K562 (cell line): Measurements from ENCODE around the gene PARPBP. TPM values are rescaled to one million over a fixed set of nuclear protein-coding genes. Genes with fewer than 3 reads are reported as not detected.
A peak's percentile ranks its signal among the peaks of the same experiment; 100 is the strongest.

Experiments used
- MEF2A ChIP-seq: IDR thresholded peaks from 2 replicates; pipeline ENCODE4 v1.6.1; 2011; ENCODE audit warnings: low read depth, mild to moderate bottlenecking, low read length, moderate library complexity; ENCODE audit not compliant: control insufficient read depth
- ZNF282 ChIP-seq: sonication (generic); formaldehyde crosslinking; IDR thresholded peaks from 2 replicates; pipeline ENCODE4 v1.8.1; 2023; ENCODE audit warnings: missing genetic modification reagents
- ZNF584 ChIP-seq: fragments of 200-800 bp; sonication (Bioruptor generic); IDR thresholded peaks from 2 replicates; pipeline ENCODE4 v1.6.1; 2016; ENCODE audit warnings: low read depth, mild to moderate bottlenecking, missing genetic modification characterization, missing compliant biosample characterization
- ZNF785 ChIP-seq: fragments of 250-450 bp; sonication (Bioruptor Pico); IDR thresholded peaks from 2 replicates; pipeline ENCODE4 v1.4.0; 2020; ENCODE audit warnings: mild to moderate bottlenecking
- polyA plus RNA-seq, 8 experiments: library from polyadenylated mRNA; depleted of rRNA in 4 of 8; stranded (reverse) in 5 of 8; unstranded in 3 of 8; fragments of >200 nt; fragmentation: Nextera tagmentation in 2 of 8; fragmentation: Illumina TruSeq in 1 of 8; extraction: Ambion mirVana in 2 of 8; extraction: Trizol in 1 of 8; gene quantifications; 2 replicates each; pipeline versions ENCODE4 v1.2.1 to v1.2.3, GENCODE V29; 2011 to 2014; ENCODE audit warnings: inconsistent platforms in 1 of 8, missing spikeins in 1 of 8
- total RNA-seq, 7 experiments: library from RNA; depleted of rRNA in 6 of 7; stranded (reverse); fragments of >200 nt in 6 of 7; fragmentation: Illumina TruSeq in 2 of 7; extraction: Trizol in 2 of 7; gene quantifications; 2 replicates each; pipeline versions ENCODE4 v1.2.1 to v1.2.3, GENCODE V29; 2011 to 2021; ENCODE audit warnings: low replicate concordance in 1 of 7
- TF ChIP-seq, protein P1 (sequence below): fragments of 450-650 bp; IDR thresholded peaks from 2 replicates; pipeline ENCODE4 v1.6.1; 2016; ENCODE audit warnings: mild to moderate bottlenecking, moderate library complexity
- TF ChIP-seq, protein P2 (sequence below): fragments of 200-800 bp; sonication (Bioruptor generic); IDR thresholded peaks from 2 replicates; pipeline ENCODE4 v1.6.1; 2017; ENCODE audit warnings: missing genetic modification characterization, missing compliant biosample characterization

Gene PARPBP
- total and polyA plus RNA-seq, 9 of the 15 experiments (the other 6 are each of a cell fraction or from before 2014, with no cell fraction given): 26.1 to 62.5 (median 49.0) TPM

DNA sequence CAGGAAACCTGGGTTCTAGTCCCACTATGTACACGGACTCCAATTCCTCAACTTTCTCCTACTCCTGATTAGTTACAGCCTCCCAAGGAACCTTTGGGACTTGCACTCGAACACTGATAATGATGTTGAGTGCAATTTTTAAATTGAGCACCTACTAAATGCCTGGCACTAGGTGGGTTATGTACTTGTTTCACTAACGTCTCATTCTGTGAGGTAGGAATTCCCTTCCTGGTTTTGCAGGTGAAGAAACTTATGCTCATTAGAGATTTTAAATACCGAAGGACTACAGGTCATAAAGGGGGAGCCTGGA, 536 bp downstream of the PARPBP start (continued):
- TF ChIP-seq, protein P1, sequence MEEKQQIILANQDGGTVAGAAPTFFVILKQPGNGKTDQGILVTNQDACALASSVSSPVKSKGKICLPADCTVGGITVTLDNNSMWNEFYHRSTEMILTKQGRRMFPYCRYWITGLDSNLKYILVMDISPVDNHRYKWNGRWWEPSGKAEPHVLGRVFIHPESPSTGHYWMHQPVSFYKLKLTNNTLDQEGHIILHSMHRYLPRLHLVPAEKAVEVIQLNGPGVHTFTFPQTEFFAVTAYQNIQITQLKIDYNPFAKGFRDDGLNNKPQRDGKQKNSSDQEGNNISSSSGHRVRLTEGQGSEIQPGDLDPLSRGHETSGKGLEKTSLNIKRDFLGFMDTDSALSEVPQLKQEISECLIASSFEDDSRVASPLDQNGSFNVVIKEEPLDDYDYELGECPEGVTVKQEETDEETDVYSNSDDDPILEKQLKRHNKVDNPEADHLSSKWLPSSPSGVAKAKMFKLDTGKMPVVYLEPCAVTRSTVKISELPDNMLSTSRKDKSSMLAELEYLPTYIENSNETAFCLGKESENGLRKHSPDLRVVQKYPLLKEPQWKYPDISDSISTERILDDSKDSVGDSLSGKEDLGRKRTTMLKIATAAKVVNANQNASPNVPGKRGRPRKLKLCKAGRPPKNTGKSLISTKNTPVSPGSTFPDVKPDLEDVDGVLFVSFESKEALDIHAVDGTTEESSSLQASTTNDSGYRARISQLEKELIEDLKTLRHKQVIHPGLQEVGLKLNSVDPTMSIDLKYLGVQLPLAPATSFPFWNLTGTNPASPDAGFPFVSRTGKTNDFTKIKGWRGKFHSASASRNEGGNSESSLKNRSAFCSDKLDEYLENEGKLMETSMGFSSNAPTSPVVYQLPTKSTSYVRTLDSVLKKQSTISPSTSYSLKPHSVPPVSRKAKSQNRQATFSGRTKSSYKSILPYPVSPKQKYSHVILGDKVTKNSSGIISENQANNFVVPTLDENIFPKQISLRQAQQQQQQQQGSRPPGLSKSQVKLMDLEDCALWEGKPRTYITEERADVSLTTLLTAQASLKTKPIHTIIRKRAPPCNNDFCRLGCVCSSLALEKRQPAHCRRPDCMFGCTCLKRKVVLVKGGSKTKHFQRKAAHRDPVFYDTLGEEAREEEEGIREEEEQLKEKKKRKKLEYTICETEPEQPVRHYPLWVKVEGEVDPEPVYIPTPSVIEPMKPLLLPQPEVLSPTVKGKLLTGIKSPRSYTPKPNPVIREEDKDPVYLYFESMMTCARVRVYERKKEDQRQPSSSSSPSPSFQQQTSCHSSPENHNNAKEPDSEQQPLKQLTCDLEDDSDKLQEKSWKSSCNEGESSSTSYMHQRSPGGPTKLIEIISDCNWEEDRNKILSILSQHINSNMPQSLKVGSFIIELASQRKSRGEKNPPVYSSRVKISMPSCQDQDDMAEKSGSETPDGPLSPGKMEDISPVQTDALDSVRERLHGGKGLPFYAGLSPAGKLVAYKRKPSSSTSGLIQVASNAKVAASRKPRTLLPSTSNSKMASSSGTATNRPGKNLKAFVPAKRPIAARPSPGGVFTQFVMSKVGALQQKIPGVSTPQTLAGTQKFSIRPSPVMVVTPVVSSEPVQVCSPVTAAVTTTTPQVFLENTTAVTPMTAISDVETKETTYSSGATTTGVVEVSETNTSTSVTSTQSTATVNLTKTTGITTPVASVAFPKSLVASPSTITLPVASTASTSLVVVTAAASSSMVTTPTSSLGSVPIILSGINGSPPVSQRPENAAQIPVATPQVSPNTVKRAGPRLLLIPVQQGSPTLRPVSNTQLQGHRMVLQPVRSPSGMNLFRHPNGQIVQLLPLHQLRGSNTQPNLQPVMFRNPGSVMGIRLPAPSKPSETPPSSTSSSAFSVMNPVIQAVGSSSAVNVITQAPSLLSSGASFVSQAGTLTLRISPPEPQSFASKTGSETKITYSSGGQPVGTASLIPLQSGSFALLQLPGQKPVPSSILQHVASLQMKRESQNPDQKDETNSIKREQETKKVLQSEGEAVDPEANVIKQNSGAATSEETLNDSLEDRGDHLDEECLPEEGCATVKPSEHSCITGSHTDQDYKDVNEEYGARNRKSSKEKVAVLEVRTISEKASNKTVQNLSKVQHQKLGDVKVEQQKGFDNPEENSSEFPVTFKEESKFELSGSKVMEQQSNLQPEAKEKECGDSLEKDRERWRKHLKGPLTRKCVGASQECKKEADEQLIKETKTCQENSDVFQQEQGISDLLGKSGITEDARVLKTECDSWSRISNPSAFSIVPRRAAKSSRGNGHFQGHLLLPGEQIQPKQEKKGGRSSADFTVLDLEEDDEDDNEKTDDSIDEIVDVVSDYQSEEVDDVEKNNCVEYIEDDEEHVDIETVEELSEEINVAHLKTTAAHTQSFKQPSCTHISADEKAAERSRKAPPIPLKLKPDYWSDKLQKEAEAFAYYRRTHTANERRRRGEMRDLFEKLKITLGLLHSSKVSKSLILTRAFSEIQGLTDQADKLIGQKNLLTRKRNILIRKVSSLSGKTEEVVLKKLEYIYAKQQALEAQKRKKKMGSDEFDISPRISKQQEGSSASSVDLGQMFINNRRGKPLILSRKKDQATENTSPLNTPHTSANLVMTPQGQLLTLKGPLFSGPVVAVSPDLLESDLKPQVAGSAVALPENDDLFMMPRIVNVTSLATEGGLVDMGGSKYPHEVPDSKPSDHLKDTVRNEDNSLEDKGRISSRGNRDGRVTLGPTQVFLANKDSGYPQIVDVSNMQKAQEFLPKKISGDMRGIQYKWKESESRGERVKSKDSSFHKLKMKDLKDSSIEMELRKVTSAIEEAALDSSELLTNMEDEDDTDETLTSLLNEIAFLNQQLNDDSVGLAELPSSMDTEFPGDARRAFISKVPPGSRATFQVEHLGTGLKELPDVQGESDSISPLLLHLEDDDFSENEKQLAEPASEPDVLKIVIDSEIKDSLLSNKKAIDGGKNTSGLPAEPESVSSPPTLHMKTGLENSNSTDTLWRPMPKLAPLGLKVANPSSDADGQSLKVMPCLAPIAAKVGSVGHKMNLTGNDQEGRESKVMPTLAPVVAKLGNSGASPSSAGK: no peak
- TF ChIP-seq, protein P2, sequence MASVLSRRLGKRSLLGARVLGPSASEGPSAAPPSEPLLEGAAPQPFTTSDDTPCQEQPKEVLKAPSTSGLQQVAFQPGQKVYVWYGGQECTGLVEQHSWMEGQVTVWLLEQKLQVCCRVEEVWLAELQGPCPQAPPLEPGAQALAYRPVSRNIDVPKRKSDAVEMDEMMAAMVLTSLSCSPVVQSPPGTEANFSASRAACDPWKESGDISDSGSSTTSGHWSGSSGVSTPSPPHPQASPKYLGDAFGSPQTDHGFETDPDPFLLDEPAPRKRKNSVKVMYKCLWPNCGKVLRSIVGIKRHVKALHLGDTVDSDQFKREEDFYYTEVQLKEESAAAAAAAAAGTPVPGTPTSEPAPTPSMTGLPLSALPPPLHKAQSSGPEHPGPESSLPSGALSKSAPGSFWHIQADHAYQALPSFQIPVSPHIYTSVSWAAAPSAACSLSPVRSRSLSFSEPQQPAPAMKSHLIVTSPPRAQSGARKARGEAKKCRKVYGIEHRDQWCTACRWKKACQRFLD: peak; percentile 62
- TF ChIP-seq ZNF785 (CRISPR knock-in tag) (no peak), MEF2A (0 out of 2 replicates have a peak, but pooled peaks have one; percentile 20), ZNF584 (CRISPR knock-in tag) (0 out of 2 replicates have a peak, but pooled peaks have one; percentile 41), ZNF282 (no peak)
